OCI-LY7 (cell line): ENCODE measurements around the gene SLC25A47. TPM values are rescaled to one million over a fixed set of nuclear protein-coding genes. Genes with fewer than 3 reads are reported as not detected.
"Not testable (repeated sequence)": the region's sequence is repeated elsewhere in the genome, so short reads cannot be mapped to it uniquely, and the experiment has no call there.

Source experiments
- BruUV-seq: library from RNA; stranded (reverse); fragments of 400-500 nt; replicated peaks from 2 replicates; lab custom pipeline; 2021; lab: Mats Ljungman, UMichigan
- CTCF ChIA-PET: fragments of 300-600 bp; sonication (Branson Sonifier 250); formaldehyde crosslinking; loops from one replicate; lab custom pipeline; 2022; ENCODE audit warnings: antibody characterized with exemption; ENCODE audit not compliant: unreplicated experiment; lab: Charles Lee
- POLR2A ChIA-PET: fragments of 300-600 bp; sonication (Branson Sonifier 250); formaldehyde crosslinking; loops from one replicate; lab custom pipeline; 2022; ENCODE audit warnings: antibody characterized with exemption; lab: Charles Lee
- DNase-seq: peaks from one replicate; pipeline ENCODE4 v3.0.0-alpha.2; 2015; ENCODE audit warnings: low spot score
- H2AFZ ChIP-seq: fragments of 200-600 bp; sonication (generic), shearing (Covaris generic); 2 replicates; pipeline ENCODE4 v1.6.1; 2014; ENCODE audit warnings: mild to moderate bottlenecking, antibody characterized with exemption, low read length, moderate library complexity
- H3K27ac ChIP-seq: fragments of 200-600 bp; sonication (generic); 2 replicates; pipeline ENCODE4 v1.5.1; 2014; ENCODE audit warnings: mixed run types, low read depth, mild to moderate bottlenecking, moderate library complexity, low read length, inconsistent platforms; ENCODE audit not compliant: poor library complexity, severe bottlenecking
- H3K36me3 ChIP-seq: fragments of 200-600 bp; sonication (generic); 2 replicates; pipeline ENCODE4 v1.6.1; 2014; ENCODE audit warnings: mild to moderate bottlenecking, antibody characterized with exemption, low read length, moderate library complexity, mixed read lengths; ENCODE audit not compliant: insufficient read depth
- H3K4me1 ChIP-seq: fragments of 200-600 bp; sonication (generic); 2 replicates; pipeline ENCODE4 v1.5.1; 2014; ENCODE audit warnings: mild to moderate bottlenecking, low read length; ENCODE audit not compliant: insufficient read depth, poor library complexity, severe bottlenecking
- H3K4me2 ChIP-seq: fragments of 200-600 bp; sonication (generic); 2 replicates; pipeline ENCODE4 v1.6.1; 2014; ENCODE audit warnings: mild to moderate bottlenecking, low read length
- H3K4me3 ChIP-seq: fragments of 200-600 bp; sonication (generic); 2 replicates; pipeline ENCODE4 v1.5.1; 2014; ENCODE audit warnings: mild to moderate bottlenecking, low read depth, low read length; ENCODE audit not compliant: poor library complexity, severe bottlenecking
- H3K79me2 ChIP-seq: fragments of 200-600 bp; sonication (generic); 2 replicates; pipeline ENCODE4 v1.6.1; 2016; ENCODE audit warnings: low read depth, mild to moderate bottlenecking, low read length, moderate library complexity, mixed read lengths; ENCODE audit not compliant: insufficient read depth
- H3K9me2 ChIP-seq: fragments of 200-600 bp; sonication (generic); 2 replicates; pipeline ENCODE4 v1.6.1; 2016; ENCODE audit warnings: mild to moderate bottlenecking, low read length, mixed read lengths; ENCODE audit not compliant: insufficient read depth
- H3K9me3 ChIP-seq: fragments of 200-600 bp; sonication (generic); 2 replicates; pipeline ENCODE4 v1.6.1; 2014; ENCODE audit warnings: mild to moderate bottlenecking, mixed run types, low read length, mixed read lengths
- H4K20me1 ChIP-seq: fragments of 200-600 bp; sonication (generic); 2 replicates; pipeline ENCODE4 v1.6.1; 2014; ENCODE audit warnings: mild to moderate bottlenecking, antibody characterized with exemption, low read length, moderate library complexity, mixed read lengths; ENCODE audit not compliant: insufficient read depth
- EZH2phosphoT487 ChIP-seq: fragments of 200-600 bp; sonication (generic); IDR thresholded peaks from 2 replicates; pipeline ENCODE4 v1.6.1; 2018; ENCODE audit warnings: low read depth, borderline replicate concordance, mild to moderate bottlenecking, mixed run types, antibody characterized with exemption, low read length, moderate library complexity, mixed read lengths
- intact Hi-C: fragments of 100-400 bp; cut with micrococcal nuclease; formaldehyde crosslinking; loops from one replicate; pipeline ENCODE4 v1.10.0; 2022; ENCODE audit not compliant: unreplicated experiment
- total RNA-seq, 2 experiments: library from RNA; depleted of rRNA in 1 of 2; stranded (reverse); fragments of >200 nt in 1 of 2; shearing (Covaris generic) in 1 of 2; gene quantifications; 2 replicates each; pipeline ENCODE4 v1.2.3, GENCODE V29; 2014 to 2022
- TF ChIP-seq, protein P1 (sequence below): fragments of 200-600 bp; sonication (generic); conservative IDR thresholded peaks from 2 replicates; pipeline ENCODE4 v1.5.1; 2014; ENCODE audit warnings: mild to moderate bottlenecking, antibody characterized with exemption, low read length, moderate library complexity, mixed read lengths

SLC25A47 gene
- total RNA-seq, 2 experiments from 2014 or later: 0.44 TPM; not detected in 1

DNA sequence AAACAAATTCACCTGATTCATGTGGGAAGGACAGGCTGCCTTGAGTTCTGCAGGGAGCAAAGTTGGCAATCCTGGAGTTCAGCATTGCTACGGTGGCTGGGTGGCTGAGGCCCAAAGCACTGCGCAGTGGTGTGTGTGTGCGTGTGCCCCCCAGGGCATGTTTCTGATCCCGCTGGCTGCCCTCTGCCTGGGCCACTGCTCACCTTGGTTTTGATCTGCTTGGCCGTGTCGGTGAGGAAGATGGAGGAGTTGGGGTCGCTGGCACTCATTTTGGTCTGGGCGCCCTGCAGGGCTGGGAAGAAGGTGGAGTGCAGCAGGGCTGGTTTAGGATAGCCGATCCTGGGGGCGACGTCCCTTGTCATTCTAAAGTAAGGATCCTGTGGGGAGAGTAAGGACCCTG is 19.1 kb downstream of the SLC25A47 start:
- Histone ChIP-seq H3K4me3 (no peak overlapping the region), H3K9me3 (no peaks in the 10 kb centered on the region), H4K20me1 (no peaks in the 10 kb centered on the region), H3K79me2 (no peaks in the 10 kb centered on the region), H3K36me3 (peaks cover 13% of the 10 kb centered on the region; the same call in 1 of the 2 replicates), H3K27ac (no peak overlapping the region), H2AFZ (no peak overlapping the region), H3K4me2 (no peak overlapping the region), H3K4me1 (peaks cover 9% of the 10 kb centered on the region), H3K9me2 (no peaks in the 10 kb centered on the region)
- CTCF ChIA-PET: no interaction called here
- POLR2A ChIA-PET: no interaction called here
- intact Hi-C loops: no loop called here
- no peak for DNase-seq
- TF ChIP-seq, protein P1, sequence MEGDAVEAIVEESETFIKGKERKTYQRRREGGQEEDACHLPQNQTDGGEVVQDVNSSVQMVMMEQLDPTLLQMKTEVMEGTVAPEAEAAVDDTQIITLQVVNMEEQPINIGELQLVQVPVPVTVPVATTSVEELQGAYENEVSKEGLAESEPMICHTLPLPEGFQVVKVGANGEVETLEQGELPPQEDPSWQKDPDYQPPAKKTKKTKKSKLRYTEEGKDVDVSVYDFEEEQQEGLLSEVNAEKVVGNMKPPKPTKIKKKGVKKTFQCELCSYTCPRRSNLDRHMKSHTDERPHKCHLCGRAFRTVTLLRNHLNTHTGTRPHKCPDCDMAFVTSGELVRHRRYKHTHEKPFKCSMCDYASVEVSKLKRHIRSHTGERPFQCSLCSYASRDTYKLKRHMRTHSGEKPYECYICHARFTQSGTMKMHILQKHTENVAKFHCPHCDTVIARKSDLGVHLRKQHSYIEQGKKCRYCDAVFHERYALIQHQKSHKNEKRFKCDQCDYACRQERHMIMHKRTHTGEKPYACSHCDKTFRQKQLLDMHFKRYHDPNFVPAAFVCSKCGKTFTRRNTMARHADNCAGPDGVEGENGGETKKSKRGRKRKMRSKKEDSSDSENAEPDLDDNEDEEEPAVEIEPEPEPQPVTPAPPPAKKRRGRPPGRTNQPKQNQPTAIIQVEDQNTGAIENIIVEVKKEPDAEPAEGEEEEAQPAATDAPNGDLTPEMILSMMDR: no peak
- no peak for TF ChIP-seq EZH2phosphoT487
- no TSS peak for BruUV-seq

DNA sequence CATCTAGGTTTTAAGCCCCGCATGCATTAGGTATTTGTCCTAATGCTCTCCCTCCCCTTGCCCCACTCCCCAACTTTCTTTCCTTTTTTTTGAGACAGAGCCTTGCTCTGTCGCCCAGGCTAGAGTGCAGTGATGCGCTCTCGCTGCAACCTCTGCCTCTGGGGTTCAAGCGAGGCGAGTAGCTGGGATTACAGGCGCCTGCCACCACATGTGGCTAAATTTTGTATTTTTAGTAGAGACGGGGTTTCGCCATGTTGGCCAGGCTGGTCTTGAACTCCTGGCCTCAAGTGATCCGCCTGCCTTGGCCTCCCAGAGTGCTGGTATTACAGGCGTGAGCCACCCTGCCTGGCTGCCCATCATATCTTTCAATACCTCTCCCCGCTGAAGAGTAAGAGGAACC is 19.7 kb downstream of the SLC25A47 start:
- H2AFZ ChIP-seq, intact Hi-C loops, H3K79me2 ChIP-seq, H3K9me2 ChIP-seq, POLR2A ChIA-PET, CTCF ChIA-PET, H3K4me3 ChIP-seq, H3K27ac ChIP-seq, DNase-seq, BruUV-seq, H3K4me2 ChIP-seq, H3K9me3 ChIP-seq, H3K4me1 ChIP-seq, H4K20me1 ChIP-seq: not testable (repeated sequence)
- H3K36me3 ChIP-seq: peaks cover 14% of the 10 kb centered on the region; the same call in 1 of the 2 replicates

DNA sequence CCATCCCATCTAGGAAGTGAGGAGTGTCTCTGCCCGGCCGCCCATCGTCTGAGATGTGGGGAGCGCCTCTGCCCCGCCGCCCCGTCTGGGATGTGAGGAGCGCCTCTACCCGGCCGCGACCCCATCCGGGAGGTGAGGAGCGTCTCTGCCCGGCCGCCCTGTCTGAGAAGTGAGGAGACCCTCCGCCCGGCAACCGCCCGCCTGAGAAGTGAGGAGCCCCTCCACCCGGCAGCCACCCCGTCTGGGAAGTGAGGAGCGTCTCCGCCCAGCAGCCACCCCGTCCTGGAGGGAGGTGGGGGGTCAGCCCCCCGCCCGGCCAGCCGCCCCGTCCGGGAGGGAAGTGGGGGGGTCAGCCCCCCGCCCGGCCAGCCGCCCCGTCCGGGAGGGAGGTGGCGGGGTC is 21.5 kb downstream of the SLC25A47 start:
- H4K20me1 ChIP-seq, H3K4me3 ChIP-seq, BruUV-seq, H3K4me2 ChIP-seq, CTCF ChIA-PET, H3K9me3 ChIP-seq, H3K4me1 ChIP-seq, intact Hi-C loops, H3K79me2 ChIP-seq, H3K27ac ChIP-seq, POLR2A ChIA-PET, H2AFZ ChIP-seq, H3K9me2 ChIP-seq, DNase-seq: not testable (repeated sequence)
- H3K36me3 ChIP-seq: peaks cover 13% of the 10 kb centered on the region; the same call in 1 of the 2 replicates

DNA sequence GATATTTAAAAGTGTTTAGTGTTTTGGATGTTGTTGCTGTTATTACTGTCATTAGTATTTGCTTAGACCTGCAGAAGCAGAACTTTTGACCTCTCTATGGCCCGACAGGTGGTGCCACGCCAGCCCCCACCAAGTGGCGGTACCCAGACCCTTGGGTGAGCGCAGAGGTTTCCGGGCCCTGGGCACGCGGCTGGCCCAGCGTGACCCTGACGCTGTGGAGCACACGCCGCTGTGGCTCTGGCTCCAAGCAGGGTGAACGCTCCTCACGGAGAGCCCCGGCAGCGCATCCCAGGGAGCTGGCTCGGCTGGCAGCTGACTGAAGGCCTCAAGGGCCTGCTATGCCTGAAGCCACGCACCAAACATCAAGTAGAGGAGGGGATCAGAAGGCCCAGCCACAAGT is 22.6 kb downstream of the SLC25A47 start:
- Histone ChIP-seq H3K4me2 (no peak overlapping the region), H3K9me3 (no peaks in the 10 kb centered on the region), H3K36me3 (peaks cover 10% of the 10 kb centered on the region), H2AFZ (no peak overlapping the region), H3K27ac (no peak overlapping the region), H3K4me3 (no peak overlapping the region), H3K79me2 (no peaks in the 10 kb centered on the region), H4K20me1 (no peaks in the 10 kb centered on the region), H3K9me2 (no peaks in the 10 kb centered on the region), H3K4me1 (peaks cover 9% of the 10 kb centered on the region)
- TF ChIP-seq EZH2phosphoT487: no peak
- TF ChIP-seq, protein P1: no peak
- intact Hi-C loops: no loop called here
- ChIA-PET CTCF (no interaction called here), POLR2A (no interaction called here)
- no peak for DNase-seq
- no TSS peak for BruUV-seq
